ENCODE measurements around the gene TELO2.

TELO2 gene

DNA sequence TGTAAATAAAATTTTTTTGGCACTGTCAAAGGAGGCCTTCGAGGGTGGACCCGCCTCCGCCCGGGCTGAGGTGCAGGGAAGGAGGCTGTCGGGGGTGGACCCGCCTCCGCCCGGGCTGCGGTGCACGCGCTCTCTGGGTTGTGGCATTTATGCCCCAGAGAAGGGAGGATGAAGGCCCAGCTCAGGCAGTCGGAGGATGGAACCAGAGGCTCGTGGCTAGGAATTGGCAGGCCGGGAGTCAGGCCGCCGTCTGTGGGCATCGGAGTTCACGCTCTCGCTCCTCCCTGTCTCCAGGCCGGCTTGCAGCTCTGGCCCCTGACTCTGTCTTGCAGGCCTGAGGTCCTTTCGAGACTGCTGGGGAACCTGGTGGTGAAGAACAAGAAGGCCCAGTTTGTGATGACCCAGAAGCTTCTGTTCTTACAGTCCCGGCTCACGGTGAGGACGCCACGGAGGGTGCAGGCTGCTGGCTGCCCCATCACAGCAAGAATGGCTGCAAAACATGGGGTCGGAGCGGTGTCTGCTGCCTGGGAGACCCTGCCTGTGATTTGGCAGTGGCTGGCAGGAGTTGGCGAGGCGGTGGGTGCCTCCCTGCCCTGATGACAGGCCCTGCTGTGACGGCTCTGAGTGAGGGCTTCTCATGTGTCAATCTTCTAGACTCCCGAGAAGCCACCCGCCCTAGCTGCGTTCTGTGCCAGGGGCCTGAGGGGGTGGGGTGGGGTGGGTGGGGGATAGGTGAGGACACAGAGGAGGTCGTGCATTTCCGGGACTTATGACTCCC lies 5.9 kb downstream of the TELO2 start:
- no peak for DNase-seq (ENCODE audit: low read depth)
- H3K4me3 ChIP-seq (ENCODE audit: low read length), result no peak overlapping the region
- TF ChIP-seq CTCF (conservative IDR thresholded peaks at IDR 0.05; ENCODE audit: low read depth, low read length), result no peak

DNA sequence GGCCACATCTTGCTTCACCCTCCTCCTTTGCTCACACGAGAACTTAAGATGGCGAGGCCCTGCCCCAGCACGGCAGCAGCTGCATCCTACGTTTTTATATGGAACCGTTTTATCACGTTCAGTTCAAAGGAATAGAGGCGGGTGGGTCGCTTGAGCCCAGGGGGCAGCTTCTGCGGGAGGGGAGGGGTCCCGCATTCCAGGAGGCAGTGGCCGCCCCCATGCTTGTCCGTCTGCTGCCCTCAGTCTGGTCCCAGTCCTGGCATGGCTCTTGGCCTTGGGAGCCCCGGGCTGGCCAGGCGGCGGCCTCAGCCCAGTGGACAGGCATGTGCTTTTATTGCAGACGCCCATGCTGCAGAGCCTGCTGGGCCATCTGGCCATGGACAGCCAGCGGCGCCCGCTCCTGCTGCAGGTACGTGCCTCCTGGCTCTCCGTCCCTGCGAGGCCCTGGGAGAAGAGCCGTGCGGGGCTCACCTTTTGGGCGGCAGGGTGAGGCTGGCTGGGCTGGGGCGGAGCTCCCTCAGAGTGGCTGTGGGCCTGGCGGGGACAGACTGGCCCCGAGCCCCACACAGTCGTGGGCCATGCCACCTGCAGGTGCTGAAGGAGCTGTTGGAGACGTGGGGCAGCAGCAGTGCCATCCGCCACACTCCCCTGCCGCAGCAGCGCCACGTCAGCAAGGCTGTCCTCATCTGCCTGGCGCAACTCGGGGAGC lies 6.8 kb downstream of the TELO2 start:
- H3K4me3 ChIP-seq (ENCODE audit: low read length), result no peak overlapping the region
- DNase-seq (ENCODE audit: low read depth), result no peak
- no peak for TF ChIP-seq CTCF (conservative IDR thresholded peaks at IDR 0.05; ENCODE audit: low read depth, low read length)

DNA sequence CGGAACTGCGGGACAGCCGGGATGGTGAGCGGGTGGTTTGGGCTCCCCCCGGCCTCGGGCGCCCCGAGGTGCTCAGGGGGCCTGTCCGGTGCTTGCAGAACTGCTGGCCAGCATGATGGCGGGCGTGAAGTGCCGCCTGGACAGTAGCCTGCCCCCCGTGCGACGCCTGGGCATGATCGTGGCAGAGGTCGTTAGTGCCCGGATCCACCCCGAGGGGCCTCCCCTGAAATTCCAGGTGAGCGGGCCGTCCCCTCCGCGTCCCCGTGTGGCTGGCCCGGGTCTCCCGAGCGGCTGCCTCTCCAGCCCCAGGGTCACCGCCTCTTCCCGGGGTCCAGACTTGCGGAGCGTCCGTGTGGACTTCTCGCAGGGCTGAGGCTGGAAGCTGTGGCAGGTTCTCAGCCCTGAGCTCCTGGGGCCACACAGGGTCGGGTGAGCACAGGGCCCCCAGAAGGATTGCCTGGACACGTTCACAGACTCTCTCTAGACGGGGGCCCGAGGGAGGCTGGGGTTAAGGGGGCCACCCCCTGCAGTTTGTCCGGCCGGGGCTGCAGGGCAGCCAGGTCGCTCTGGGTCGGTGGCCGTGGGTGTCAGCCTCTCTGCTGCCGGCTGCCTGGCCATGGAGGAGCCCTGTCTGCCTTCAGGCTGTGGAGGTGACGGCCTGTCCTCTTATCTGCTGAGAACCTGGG lies 7.4 kb downstream of the TELO2 start:
- no peak for TF ChIP-seq CTCF (conservative IDR thresholded peaks at IDR 0.05; ENCODE audit: low read depth, low read length)
- no peak overlapping the region for H3K4me3 ChIP-seq (ENCODE audit: low read length)
- no peak for DNase-seq (ENCODE audit: low read depth)

DNA sequence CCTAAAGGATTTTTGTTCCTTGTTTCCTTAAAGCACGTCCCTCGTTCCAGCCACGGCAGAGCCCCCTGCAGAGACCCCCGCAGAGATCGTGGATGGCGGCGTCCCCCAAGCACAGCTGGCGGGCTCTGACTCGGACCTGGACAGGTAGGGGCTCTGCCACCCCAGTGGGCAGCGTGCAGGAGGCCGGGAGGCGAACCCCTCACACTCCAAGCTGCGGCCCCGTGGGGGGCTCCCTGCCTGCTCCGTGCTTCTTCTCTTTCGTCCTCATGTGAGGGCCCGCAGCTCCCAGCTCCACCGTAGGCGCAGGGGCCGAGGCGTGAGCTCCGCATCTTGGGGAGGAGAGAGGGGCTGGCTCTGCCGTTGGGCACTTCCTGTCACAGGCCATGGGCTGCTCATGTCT lies 8.5 kb downstream of the TELO2 start:
- DNase-seq (ENCODE audit: low read depth), result no peak
- no peak for TF ChIP-seq CTCF (conservative IDR thresholded peaks at IDR 0.05; ENCODE audit: low read depth, low read length)
- no peak overlapping the region for H3K4me3 ChIP-seq (ENCODE audit: low read length)

DNA sequence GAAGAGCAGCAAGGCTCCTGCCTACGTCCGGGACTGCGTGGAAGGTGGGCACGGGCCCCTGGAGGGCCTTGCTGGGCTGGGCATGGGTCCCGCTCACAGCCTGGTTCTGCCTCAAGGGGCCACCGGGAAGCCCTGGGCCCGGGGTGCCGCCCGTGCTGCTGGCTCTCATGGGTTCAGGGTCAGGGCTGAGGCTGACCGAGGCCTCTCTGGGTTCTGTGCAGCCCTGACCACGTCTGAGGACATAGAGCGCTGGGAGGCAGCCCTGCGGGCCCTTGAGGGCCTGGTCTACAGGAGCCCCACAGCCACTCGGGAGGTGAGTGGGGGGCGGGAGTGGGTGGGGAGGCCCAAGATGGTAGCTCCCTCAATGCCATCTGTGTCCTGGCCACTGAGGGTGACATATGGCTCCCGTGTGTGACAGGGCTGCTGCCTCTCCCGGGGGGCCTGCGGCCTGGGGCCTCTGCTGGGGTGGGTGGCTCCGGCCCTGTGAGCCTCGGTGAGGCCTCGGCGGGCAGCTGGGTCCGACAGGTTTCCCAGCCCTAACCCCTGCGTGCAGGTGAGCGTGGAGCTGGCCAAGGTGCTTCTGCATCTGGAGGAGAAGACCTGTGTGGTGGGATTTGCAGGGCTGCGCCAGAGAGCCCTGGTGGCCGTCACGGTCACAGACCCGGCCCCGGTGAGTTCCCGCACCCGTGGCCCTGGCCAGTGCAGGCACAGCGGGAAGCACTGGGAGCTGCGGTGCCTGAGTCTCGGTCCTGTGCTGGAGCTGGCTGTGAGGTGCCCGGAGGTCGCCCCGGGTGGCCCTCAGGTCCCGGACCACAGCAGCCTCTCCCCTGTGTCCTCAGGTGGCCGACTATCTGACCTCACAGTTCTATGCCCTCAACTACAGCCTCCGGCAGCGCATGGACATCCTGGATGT lies 9.2 kb downstream of the TELO2 start:
- no peak for DNase-seq (ENCODE audit: low read depth)
- no peak for TF ChIP-seq CTCF (conservative IDR thresholded peaks at IDR 0.05; ENCODE audit: low read depth, low read length)
- no peak overlapping the region for H3K4me3 ChIP-seq (ENCODE audit: low read length)

DNA sequence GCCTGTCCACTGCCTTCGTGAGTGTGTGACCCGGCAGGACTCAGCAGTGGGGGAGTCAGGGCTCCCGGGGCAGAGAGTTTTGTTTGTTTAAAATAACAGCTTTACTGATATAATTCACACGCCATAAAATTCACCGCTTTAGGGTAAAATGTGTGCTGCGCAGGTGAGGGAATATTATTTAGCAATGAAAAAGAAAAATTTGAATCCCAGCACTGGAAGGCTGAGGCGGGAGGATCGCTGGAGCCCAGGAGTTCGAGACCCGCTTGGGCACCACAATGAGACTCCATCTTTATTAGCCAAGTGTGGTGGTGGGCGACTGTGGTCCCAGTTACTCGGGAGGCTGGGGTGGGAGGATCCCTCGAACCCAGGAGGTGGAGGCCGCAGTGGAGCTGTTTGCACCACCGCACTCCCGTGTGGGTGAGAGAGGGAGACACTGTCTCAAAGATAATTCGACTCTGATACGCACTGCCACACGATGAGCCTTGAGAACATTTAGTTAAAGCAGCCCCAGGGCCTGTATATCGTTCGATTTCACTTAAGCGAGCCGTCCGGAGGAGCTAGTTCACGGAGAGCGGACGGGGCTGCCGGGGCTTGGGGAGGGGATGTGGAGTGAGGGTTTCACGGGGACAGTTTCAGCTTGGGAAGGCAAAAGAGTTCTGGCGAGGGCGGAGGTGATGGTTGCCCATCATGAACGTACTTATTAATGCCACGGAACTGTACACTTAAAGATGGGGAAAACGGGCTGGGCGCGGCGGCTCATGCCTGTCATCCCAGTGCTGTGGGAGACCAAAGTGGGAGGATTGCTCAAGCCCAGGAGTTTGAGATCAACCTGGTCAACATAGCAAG lies 10.2 kb downstream of the TELO2 start:
- no peak overlapping the region for H3K4me3 ChIP-seq (ENCODE audit: low read length)
- no peak for TF ChIP-seq CTCF (conservative IDR thresholded peaks at IDR 0.05; ENCODE audit: low read depth, low read length)
- no peak for DNase-seq (ENCODE audit: low read depth)
